ENCODE measurements around the gene ARHGDIA. TPM values are rescaled to one million over a fixed set of nuclear protein-coding genes. Genes with fewer than 3 reads are reported as not detected.

The ARHGDIA gene
- total and polyA plus RNA-seq, 2 of the 8 experiments (the other 6 are each of a cell fraction or from before 2014, with no cell fraction given) = 62.4 to 217 TPM

DNA sequence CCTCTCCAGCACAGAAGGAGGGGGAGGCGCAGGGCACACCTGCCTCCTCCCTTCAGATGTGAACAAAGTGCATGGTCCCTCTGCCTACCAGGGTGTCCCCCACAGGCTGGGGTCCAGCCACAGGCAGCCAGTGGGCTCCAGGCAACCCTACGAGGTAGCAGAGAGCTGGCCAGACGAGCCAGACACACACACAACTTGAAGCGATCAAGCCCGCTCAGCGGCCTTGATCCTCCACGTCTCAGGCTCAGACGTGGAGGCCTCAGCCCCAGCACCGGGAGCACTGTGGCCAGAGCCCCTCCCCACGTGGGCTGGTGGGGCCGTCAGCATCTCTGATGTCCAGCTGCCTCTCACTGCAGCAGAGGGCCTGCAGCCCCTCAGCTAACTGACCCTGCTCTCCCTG lies 46.5 kb downstream of the ARHGDIA start (continued):
- TF ChIP-seq, protein P1, sequence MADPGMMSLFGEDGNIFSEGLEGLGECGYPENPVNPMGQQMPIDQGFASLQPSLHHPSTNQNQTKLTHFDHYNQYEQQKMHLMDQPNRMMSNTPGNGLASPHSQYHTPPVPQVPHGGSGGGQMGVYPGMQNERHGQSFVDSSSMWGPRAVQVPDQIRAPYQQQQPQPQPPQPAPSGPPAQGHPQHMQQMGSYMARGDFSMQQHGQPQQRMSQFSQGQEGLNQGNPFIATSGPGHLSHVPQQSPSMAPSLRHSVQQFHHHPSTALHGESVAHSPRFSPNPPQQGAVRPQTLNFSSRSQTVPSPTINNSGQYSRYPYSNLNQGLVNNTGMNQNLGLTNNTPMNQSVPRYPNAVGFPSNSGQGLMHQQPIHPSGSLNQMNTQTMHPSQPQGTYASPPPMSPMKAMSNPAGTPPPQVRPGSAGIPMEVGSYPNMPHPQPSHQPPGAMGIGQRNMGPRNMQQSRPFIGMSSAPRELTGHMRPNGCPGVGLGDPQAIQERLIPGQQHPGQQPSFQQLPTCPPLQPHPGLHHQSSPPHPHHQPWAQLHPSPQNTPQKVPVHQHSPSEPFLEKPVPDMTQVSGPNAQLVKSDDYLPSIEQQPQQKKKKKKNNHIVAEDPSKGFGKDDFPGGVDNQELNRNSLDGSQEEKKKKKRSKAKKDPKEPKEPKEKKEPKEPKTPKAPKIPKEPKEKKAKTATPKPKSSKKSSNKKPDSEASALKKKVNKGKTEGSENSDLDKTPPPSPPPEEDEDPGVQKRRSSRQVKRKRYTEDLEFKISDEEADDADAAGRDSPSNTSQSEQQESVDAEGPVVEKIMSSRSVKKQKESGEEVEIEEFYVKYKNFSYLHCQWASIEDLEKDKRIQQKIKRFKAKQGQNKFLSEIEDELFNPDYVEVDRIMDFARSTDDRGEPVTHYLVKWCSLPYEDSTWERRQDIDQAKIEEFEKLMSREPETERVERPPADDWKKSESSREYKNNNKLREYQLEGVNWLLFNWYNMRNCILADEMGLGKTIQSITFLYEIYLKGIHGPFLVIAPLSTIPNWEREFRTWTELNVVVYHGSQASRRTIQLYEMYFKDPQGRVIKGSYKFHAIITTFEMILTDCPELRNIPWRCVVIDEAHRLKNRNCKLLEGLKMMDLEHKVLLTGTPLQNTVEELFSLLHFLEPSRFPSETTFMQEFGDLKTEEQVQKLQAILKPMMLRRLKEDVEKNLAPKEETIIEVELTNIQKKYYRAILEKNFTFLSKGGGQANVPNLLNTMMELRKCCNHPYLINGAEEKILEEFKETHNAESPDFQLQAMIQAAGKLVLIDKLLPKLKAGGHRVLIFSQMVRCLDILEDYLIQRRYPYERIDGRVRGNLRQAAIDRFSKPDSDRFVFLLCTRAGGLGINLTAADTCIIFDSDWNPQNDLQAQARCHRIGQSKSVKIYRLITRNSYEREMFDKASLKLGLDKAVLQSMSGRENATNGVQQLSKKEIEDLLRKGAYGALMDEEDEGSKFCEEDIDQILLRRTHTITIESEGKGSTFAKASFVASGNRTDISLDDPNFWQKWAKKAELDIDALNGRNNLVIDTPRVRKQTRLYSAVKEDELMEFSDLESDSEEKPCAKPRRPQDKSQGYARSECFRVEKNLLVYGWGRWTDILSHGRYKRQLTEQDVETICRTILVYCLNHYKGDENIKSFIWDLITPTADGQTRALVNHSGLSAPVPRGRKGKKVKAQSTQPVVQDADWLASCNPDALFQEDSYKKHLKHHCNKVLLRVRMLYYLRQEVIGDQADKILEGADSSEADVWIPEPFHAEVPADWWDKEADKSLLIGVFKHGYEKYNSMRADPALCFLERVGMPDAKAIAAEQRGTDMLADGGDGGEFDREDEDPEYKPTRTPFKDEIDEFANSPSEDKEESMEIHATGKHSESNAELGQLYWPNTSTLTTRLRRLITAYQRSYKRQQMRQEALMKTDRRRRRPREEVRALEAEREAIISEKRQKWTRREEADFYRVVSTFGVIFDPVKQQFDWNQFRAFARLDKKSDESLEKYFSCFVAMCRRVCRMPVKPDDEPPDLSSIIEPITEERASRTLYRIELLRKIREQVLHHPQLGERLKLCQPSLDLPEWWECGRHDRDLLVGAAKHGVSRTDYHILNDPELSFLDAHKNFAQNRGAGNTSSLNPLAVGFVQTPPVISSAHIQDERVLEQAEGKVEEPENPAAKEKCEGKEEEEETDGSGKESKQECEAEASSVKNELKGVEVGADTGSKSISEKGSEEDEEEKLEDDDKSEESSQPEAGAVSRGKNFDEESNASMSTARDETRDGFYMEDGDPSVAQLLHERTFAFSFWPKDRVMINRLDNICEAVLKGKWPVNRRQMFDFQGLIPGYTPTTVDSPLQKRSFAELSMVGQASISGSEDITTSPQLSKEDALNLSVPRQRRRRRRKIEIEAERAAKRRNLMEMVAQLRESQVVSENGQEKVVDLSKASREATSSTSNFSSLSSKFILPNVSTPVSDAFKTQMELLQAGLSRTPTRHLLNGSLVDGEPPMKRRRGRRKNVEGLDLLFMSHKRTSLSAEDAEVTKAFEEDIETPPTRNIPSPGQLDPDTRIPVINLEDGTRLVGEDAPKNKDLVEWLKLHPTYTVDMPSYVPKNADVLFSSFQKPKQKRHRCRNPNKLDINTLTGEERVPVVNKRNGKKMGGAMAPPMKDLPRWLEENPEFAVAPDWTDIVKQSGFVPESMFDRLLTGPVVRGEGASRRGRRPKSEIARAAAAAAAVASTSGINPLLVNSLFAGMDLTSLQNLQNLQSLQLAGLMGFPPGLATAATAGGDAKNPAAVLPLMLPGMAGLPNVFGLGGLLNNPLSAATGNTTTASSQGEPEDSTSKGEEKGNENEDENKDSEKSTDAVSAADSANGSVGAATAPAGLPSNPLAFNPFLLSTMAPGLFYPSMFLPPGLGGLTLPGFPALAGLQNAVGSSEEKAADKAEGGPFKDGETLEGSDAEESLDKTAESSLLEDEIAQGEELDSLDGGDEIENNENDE (IDR thresholded peaks at IDR 0.05; ENCODE audit: insufficient replicate concordance, low read length) = no peak
- TF ChIP-seq CHD2 (IDR thresholded peaks at IDR 0.05; ENCODE audit: low read length) (no peak), TAF7 (optimal IDR thresholded peaks at IDR 0.05; ENCODE audit: borderline replicate concordance, low read depth, low read length) (no peak)
